OCI-LY3 (cell line): ENCODE measurements around the gene RNF145.
A peak's percentile ranks its signal among the peaks of the same experiment; 100 is the strongest.

Source experiments
- H2AFZ ChIP-seq: fragments of 200-600, 300-600 bp; shearing (Covaris generic); 2 replicates; pipeline ENCODE4 v1.6.0; 2014; ENCODE audit warnings: antibody characterized with exemption, low read depth, low read length
- H3K27ac ChIP-seq: fragments of 200-600, 300-600 bp; sonication (generic); 2 replicates; pipeline ENCODE4 v1.5.1; 2014; ENCODE audit warnings: mild to moderate bottlenecking, low read length, moderate library complexity, mixed read lengths
- H3K27me3 ChIP-seq: fragments of 200-600, 300-600 bp; sonication (generic); 2 replicates; pipeline ENCODE4 v1.6.1; 2014; ENCODE audit warnings: low read depth, low read length, mixed read lengths
- H3K36me3 ChIP-seq: fragments of 200-600, 300-600 bp; sonication (generic); replicated peaks from 2 replicates; pipeline ENCODE3; 2014; ENCODE audit warnings: low read depth, low read length, mixed read lengths
- H3K4me1 ChIP-seq: fragments of 300-600, 200-600 bp; sonication (generic); 2 replicates; pipeline ENCODE4 v1.6.1; 2014; ENCODE audit warnings: low read length, mixed read lengths
- H3K4me2 ChIP-seq: fragments of 200-600, 300-600 bp; sonication (generic); 2 replicates; pipeline ENCODE4 v1.6.1; 2014; ENCODE audit warnings: low read length, mixed read lengths
- H3K4me3 ChIP-seq: fragments of 300-600, 200-600 bp; sonication (generic); 2 replicates; pipeline ENCODE4 v1.5.1; 2014; ENCODE audit warnings: antibody characterized with exemption, mild to moderate bottlenecking, low read length, moderate library complexity
- H3K79me2 ChIP-seq: fragments of 300-600, 200-600 bp; shearing (Covaris generic); 2 replicates; pipeline ENCODE4 v1.6.1; 2014; ENCODE audit warnings: mild to moderate bottlenecking, low read length, mixed read lengths
- H3K9ac ChIP-seq: fragments of 300-600, 200-600 bp; shearing (Covaris generic); 2 replicates; pipeline ENCODE4 v1.6.0; 2014; ENCODE audit warnings: mild to moderate bottlenecking, low read length, moderate library complexity
- H3K9me3 ChIP-seq: fragments of 200-600, 300-600 bp; shearing (Covaris generic); 2 replicates; pipeline ENCODE4 v1.6.1; 2014; ENCODE audit warnings: low read length, mixed read lengths; ENCODE audit not compliant: insufficient read depth
- H4K20me1 ChIP-seq: fragments of 200-600, 300-600 bp; sonication (generic); 2 replicates; pipeline ENCODE4 v1.6.1; 2016; ENCODE audit warnings: low read length, mixed read lengths; ENCODE audit not compliant: insufficient read depth
- EZH2phosphoT487 ChIP-seq: fragments of 200-600 bp; shearing (Covaris generic); IDR thresholded peaks from 2 replicates; pipeline ENCODE4 v1.6.1; 2018; ENCODE audit warnings: antibody characterized with exemption, mixed run types, low read depth
- TF ChIP-seq, protein P1 (sequence below): fragments of 200-600, 300-600 bp; sonication (generic); IDR thresholded peaks from 2 replicates; pipeline ENCODE4 v1.5.1; 2014; ENCODE audit warnings: antibody characterized with exemption, low read length, low read depth

Gene RNF145

DNA sequence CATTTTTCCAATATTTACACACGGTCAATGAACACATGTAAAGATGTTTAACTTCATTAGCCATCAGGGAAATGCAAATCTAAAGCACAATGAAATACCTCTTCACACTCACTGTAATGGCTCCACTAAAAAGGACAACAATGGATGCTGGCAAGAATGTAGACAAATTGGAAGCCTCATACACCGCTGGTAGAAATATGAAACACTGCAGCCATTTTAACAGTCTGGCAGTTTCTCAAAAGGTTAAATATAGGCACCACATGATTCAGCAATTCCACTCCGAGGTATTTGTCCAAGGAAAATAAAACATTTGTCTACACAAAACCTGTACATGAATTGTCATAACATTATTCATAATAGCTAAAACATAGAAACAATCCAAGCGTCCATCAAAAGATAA is 20.0 kb downstream of the RNF145 start:
- Histone ChIP-seq H3K4me2 (no peak overlapping the region), H3K9me3 (no peaks in the 10 kb centered on the region), H3K27me3 (no peaks in the 10 kb centered on the region), H3K4me1 (peaks cover 41% of the 10 kb centered on the region), H4K20me1 (peaks cover 13% of the 10 kb centered on the region), H2AFZ (no peak overlapping the region), H3K4me3 (no peak overlapping the region), H3K36me3 (peaks cover 29% of the 10 kb centered on the region), H3K79me2 (peaks cover 86% of the 10 kb centered on the region), H3K9ac (no peak overlapping the region), H3K27ac (no peak overlapping the region)
- TF ChIP-seq, protein P1, sequence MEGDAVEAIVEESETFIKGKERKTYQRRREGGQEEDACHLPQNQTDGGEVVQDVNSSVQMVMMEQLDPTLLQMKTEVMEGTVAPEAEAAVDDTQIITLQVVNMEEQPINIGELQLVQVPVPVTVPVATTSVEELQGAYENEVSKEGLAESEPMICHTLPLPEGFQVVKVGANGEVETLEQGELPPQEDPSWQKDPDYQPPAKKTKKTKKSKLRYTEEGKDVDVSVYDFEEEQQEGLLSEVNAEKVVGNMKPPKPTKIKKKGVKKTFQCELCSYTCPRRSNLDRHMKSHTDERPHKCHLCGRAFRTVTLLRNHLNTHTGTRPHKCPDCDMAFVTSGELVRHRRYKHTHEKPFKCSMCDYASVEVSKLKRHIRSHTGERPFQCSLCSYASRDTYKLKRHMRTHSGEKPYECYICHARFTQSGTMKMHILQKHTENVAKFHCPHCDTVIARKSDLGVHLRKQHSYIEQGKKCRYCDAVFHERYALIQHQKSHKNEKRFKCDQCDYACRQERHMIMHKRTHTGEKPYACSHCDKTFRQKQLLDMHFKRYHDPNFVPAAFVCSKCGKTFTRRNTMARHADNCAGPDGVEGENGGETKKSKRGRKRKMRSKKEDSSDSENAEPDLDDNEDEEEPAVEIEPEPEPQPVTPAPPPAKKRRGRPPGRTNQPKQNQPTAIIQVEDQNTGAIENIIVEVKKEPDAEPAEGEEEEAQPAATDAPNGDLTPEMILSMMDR = no peak
- no peak for TF ChIP-seq EZH2phosphoT487

DNA sequence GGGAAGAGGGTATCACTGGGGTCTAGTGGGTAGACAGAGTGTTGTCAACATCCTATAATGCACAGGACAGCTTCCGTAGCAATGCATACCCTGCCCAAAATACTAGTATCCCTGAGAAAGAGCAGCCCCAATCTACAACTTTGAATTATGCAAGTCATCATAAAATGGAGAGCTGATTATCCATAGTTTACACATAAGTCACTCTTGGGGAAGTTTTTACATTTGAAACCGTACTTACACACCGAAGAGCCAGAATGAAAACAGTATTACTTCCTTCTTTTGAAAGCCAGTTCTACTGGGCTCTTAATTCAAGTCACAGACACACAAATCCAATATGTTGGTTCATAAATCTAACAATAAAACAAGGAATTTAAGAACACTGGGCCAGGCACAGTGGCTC is 21.6 kb downstream of the RNF145 start:
- H3K4me2 ChIP-seq = peak overlapping the region; percentile 40
- no peaks in the 10 kb centered on the region for H3K9me3 ChIP-seq
- H3K27me3 ChIP-seq = no peaks in the 10 kb centered on the region
- H3K9ac ChIP-seq = no peak overlapping the region
- no peak overlapping the region for H3K4me3 ChIP-seq
- TF ChIP-seq EZH2phosphoT487 = no peak
- TF ChIP-seq, protein P1 = no peak
- peaks cover 18% of the 10 kb centered on the region for H4K20me1 ChIP-seq
- H3K36me3 ChIP-seq = peaks cover 22% of the 10 kb centered on the region
- no peak overlapping the region for H2AFZ ChIP-seq
- H3K27ac ChIP-seq = peak overlapping the region; percentile 56
- H3K4me1 ChIP-seq = peaks cover 53% of the 10 kb centered on the region
- H3K79me2 ChIP-seq = peaks cover 87% of the 10 kb centered on the region

- Histone ChIP-seq H3K27ac (no peak overlapping the region), H3K9ac (no peak overlapping the region), H3K9me3 (no peaks in the 10 kb centered on the region), H3K4me2 (no peak overlapping the region), H3K27me3 (no peaks in the 10 kb centered on the region), H3K79me2 (peaks cover 93% of the 10 kb centered on the region), H3K4me1 (peaks cover 67% of the 10 kb centered on the region), H3K4me3 (no peak overlapping the region), H3K36me3 (peaks cover 19% of the 10 kb centered on the region), H2AFZ (no peak overlapping the region), H4K20me1 (peaks cover 19% of the 10 kb centered on the region)
- TF ChIP-seq, protein P1 = no peak
- no peak for TF ChIP-seq EZH2phosphoT487
Measured at GRCh38 chr5:159186319-159186718, 23.0 kb downstream of the RNF145 start.

- H3K79me2 ChIP-seq = peaks cover 94% of the 10 kb centered on the region
- no peaks in the 10 kb centered on the region for H3K9me3 ChIP-seq
- H3K4me2 ChIP-seq = no peak overlapping the region; the same call in 1 of the 2 replicates
- H2AFZ ChIP-seq = no peak overlapping the region
- no peaks in the 10 kb centered on the region for H3K27me3 ChIP-seq
- peaks cover 19% of the 10 kb centered on the region for H4K20me1 ChIP-seq
- peaks cover 72% of the 10 kb centered on the region for H3K4me1 ChIP-seq
- no peak overlapping the region for H3K9ac ChIP-seq
- TF ChIP-seq, protein P1 = no peak
- no peak for TF ChIP-seq EZH2phosphoT487
- no peak overlapping the region for H3K27ac ChIP-seq
- peaks cover 19% of the 10 kb centered on the region for H3K36me3 ChIP-seq
- no peak overlapping the region for H3K4me3 ChIP-seq
Measured at GRCh38 chr5:159185773-159186172, 23.6 kb downstream of the RNF145 start.
